Osteoblast (primary cell): ENCODE data around the gene MEGF10. TPM values are rescaled to one million over a fixed set of nuclear protein-coding genes. Genes with fewer than 3 reads are reported as not detected.

Experiments
- DNase-seq: peaks from one replicate; pipeline ENCODE4 v3.0.0; 2011; ENCODE audit warnings: low spot score, mixed read lengths; ENCODE audit not compliant: insufficient read length; ENCODE audit errors: missing footprints
- H2AFZ ChIP-seq: 2 replicates; pipeline ENCODE4 v1.6.0; 2011; ENCODE audit warnings: mild to moderate bottlenecking, low read length
- H3K27ac ChIP-seq: 2 replicates; pipeline ENCODE4 v1.5.1; 2011; ENCODE audit warnings: mild to moderate bottlenecking, low read depth, low read length, moderate library complexity
- H3K27me3 ChIP-seq: 2 replicates; pipeline ENCODE4 v1.6.0; 2012; ENCODE audit warnings: mild to moderate bottlenecking, control low read depth, inconsistent platforms, low read length, moderate library complexity; ENCODE audit not compliant: insufficient read depth
- H3K36me3 ChIP-seq: 2 replicates; pipeline ENCODE4 v1.5.1; 2011; ENCODE audit warnings: mild to moderate bottlenecking, low read length, control low read depth, moderate library complexity; ENCODE audit not compliant: insufficient read depth
- H3K4me1 ChIP-seq: 2 replicates; pipeline ENCODE4 v1.5.1; 2011; ENCODE audit warnings: mild to moderate bottlenecking, low read length, control low read depth, moderate library complexity; ENCODE audit not compliant: insufficient read depth
- H3K4me2 ChIP-seq: 2 replicates; pipeline ENCODE4 v1.6.0; 2011; ENCODE audit warnings: mild to moderate bottlenecking, low read length; ENCODE audit not compliant: insufficient read depth
- H3K4me3 ChIP-seq: fragments of 200-600 bp; sonication (generic); 3 replicates; pipeline ENCODE4 v1.5.1; 2012; ENCODE audit warnings: mild to moderate bottlenecking, low read length, inconsistent platforms; ENCODE audit not compliant: insufficient read depth
- H3K79me2 ChIP-seq: 2 replicates; pipeline ENCODE4 v1.6.0; 2012; ENCODE audit warnings: mild to moderate bottlenecking, low read length, control low read depth, inconsistent platforms; ENCODE audit not compliant: insufficient read depth
- H3K9me3 ChIP-seq: 2 replicates; pipeline ENCODE4 v1.5.1; 2011; ENCODE audit warnings: low read depth, low read length, control low read depth
- H4K20me1 ChIP-seq: 2 replicates; pipeline ENCODE4 v1.6.0; 2012; ENCODE audit warnings: mild to moderate bottlenecking, low read length, control low read depth; ENCODE audit not compliant: insufficient read depth
- CTCF ChIP-seq: IDR thresholded peaks from 2 replicates; pipeline ENCODE4 v1.5.1; 2011; ENCODE audit warnings: mild to moderate bottlenecking, low read depth, low read length, moderate library complexity; ENCODE audit errors: extremely low read depth
- total RNA-seq: library from RNA; depleted of rRNA; stranded (reverse); fragments of >200 nt; gene quantifications from 2 replicates; pipeline ENCODE4 v1.2.3, GENCODE V29; 2012

The MEGF10 gene
- total RNA-seq, 1 donor = 1.4 TPM

GRCh38 chr5:127386557-127386956, 96.0 kb downstream of the MEGF10 start:
- Histone ChIP-seq H4K20me1 (no peaks in the 10 kb centered on the region), H3K4me2 (no peak overlapping the region), H3K4me3 (no peak overlapping the region), H3K79me2 (no peaks in the 10 kb centered on the region), H3K36me3 (no peaks in the 10 kb centered on the region), H3K4me1 (peaks cover 9% of the 10 kb centered on the region), H3K9me3 (no peaks in the 10 kb centered on the region), H3K27me3 (peaks cover 5% of the 10 kb centered on the region), H2AFZ (no peak overlapping the region), H3K27ac (no peak overlapping the region)
- DNase-seq = peak; percentile 37
- TF ChIP-seq CTCF = no peak

- Histone ChIP-seq H4K20me1 (no peaks in the 10 kb centered on the region), H3K9me3 (no peaks in the 10 kb centered on the region), H3K27ac (no peak overlapping the region), H3K27me3 (no peaks in the 10 kb centered on the region), H3K4me3 (no peak overlapping the region), H3K79me2 (no peaks in the 10 kb centered on the region), H2AFZ (no peak overlapping the region), H3K36me3 (no peaks in the 10 kb centered on the region), H3K4me1 (peaks cover 9% of the 10 kb centered on the region), H3K4me2 (no peak overlapping the region)
- DNase-seq = no peak
- TF ChIP-seq CTCF = no peak
These were observed 99.0 kb downstream of the MEGF10 start for GRCh38 chr5:127389601-127390000.

GRCh38 chr5:127392762-127393161, 102.2 kb downstream of the MEGF10 start:
- Histone ChIP-seq H2AFZ (no peak overlapping the region), H3K27me3 (no peaks in the 10 kb centered on the region), H3K4me3 (no peak overlapping the region), H3K27ac (no peak overlapping the region), H3K4me1 (no peaks in the 10 kb centered on the region), H3K36me3 (no peaks in the 10 kb centered on the region), H3K9me3 (no peaks in the 10 kb centered on the region), H4K20me1 (no peaks in the 10 kb centered on the region), H3K4me2 (no peak overlapping the region), H3K79me2 (no peaks in the 10 kb centered on the region)
- TF ChIP-seq CTCF = no peak
- no peak for DNase-seq

- peaks cover 19% of the 10 kb centered on the region for H3K27me3 ChIP-seq
- H3K36me3 ChIP-seq = no peaks in the 10 kb centered on the region
- no peaks in the 10 kb centered on the region for H4K20me1 ChIP-seq
- H3K4me3 ChIP-seq = no peak overlapping the region
- no peak overlapping the region for H3K27ac ChIP-seq
- peak; percentile 15 for TF ChIP-seq CTCF
- H3K4me2 ChIP-seq = no peak overlapping the region
- H3K79me2 ChIP-seq = no peaks in the 10 kb centered on the region
- H3K9me3 ChIP-seq = no peaks in the 10 kb centered on the region
- H2AFZ ChIP-seq = no peak overlapping the region
- no peaks in the 10 kb centered on the region for H3K4me1 ChIP-seq
- peak; percentile 32 for DNase-seq
These were observed 106.0 kb downstream of the MEGF10 start for GRCh38 chr5:127396490-127397155.
